ENCODE results near the gene TCF4.
"Not testable (repeated sequence)": the region's sequence is repeated elsewhere in the genome, so short reads cannot be mapped to it uniquely, and the experiment has no call there.

Gene TCF4

GRCh38 chr18:55475467-55475866, 112.5 kb downstream of the TCF4 start:
- DNase-seq (ENCODE audit: low spot score) = no peak

DNA sequence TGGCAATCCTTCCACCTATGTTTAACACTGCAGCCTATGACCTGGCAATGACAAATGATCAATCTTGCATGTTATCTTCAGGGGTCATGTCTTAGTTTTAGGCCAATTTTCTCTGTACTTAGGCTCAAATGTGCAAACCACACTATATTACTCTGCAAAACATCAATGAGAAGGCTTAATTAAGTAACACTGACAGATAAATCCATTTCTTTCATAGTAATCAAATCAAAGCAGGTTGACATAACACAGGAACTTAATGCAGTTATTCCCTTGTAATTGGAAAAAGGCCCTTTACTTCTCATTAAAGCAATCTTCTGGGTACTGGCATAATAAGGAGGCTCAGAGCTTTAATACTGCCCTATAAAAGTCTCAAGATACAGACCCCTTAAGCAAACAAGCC, 114.4 kb downstream of the TCF4 start:
- DNase-seq (ENCODE audit: low spot score) = no peak

DNA sequence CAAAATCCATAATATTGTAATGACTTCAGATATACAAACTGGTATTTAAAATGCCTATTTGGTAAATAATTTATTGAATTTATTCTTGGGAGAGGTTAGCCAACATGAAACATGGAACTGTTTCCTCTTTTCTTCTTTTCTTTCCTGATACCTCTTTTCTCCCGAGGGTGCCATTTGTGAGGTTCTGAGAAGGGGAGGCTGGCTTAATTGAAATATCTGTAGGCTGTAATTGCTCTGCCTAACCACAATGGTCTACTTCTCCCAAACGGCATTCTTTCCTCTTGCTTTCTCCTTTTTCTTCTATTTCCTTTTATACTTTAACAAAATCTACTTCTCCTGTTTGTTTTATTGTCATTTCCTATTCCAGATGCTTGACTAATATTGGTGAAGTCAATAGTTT, 114.9 kb downstream of the TCF4 start:
- DNase-seq (ENCODE audit: low spot score) = no peak

DNA sequence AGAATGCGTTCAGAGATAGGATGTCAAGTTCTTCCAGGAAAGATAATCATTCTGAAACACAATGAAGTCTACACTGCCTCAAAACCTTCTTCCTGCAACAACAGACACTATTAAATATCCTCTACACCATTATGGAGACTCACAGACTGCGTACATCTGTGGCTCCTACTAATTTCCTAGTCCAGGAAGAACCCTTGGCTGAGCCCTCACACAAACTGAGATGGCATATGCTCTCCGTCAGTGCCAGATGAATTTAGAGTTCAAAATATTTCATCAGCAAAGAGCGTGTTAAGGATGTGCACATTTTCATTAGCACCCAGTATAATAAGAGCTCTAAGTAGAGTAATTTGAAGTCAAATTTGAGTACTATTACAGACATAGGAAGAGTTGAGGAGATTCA, 117.2 kb downstream of the TCF4 start:
- no peak for DNase-seq (ENCODE audit: low spot score)

- not testable (repeated sequence) for DNase-seq (ENCODE audit: low spot score)
Measured at GRCh38 chr18:55469134-55469533, 118.9 kb downstream of the TCF4 start.

DNA sequence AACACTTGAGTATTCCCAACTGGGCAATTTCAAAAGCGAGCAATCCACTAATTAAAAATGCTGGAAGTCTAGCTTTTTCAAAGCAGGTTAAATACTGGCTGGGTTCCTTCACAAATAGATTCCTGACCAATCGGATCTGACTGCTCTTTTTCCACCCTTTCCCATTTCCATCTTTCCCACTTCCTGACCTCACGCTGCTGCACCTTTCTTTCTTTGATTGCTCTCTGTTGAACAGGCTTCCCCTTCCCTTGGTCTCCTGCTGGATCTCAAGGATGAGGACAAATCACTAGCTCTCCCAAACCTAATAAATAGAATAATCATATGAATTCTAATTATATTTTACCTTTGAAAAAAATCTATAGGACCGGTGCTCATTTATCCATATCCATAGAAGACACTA, 121.2 kb downstream of the TCF4 start:
- DNase-seq (ENCODE audit: low spot score) = no peak

DNA sequence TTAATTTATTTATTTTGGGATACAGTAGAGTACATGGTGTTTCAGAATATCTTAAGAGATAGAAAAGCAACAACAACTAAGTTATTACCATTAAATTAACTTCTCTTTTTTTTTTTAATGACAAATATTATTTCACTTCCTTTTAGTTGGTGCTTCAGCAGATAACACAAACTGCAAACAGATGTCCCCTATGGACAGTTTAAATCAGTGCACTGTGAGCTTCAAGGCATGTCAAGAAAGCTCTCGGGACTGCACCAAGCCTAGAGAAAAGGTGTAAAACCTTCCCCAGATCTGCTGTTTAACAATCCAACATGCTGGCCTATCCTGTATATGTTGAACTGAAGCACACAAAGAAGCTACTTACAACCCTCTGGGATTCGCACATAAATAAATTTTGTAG, 122.7 kb downstream of the TCF4 start:
- no peak for DNase-seq (ENCODE audit: low spot score)

- no peak for DNase-seq (ENCODE audit: low spot score)
Measured at GRCh38 chr18:55464581-55464980, 123.4 kb downstream of the TCF4 start.

DNA sequence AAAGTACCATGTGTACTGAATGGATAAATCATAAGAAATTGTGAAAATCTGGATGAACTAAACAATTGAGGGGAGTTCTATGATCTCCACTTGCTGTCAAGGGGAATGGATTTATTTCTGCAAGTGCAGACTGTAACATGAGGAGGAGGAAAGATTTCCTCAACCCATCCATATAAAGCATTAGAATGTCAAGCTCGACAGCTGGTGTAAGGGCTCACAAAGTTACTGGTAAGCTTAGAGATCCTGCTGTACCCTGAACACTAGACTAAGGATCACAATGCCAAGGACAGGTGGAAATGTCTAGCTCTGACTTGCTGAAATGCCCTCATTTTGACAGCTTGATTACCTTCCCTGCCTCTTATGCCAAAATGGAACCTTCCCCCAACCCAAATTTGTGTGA, 125.3 kb downstream of the TCF4 start:
- no peak for DNase-seq (ENCODE audit: low spot score)

- DNase-seq (ENCODE audit: low spot score) = no peak
Measured at GRCh38 chr18:55461848-55462247, 126.1 kb downstream of the TCF4 start.

GRCh38 chr18:55458456-55459203, 129.4 kb downstream of the TCF4 start:
- no peak for DNase-seq (ENCODE audit: low spot score)

DNA sequence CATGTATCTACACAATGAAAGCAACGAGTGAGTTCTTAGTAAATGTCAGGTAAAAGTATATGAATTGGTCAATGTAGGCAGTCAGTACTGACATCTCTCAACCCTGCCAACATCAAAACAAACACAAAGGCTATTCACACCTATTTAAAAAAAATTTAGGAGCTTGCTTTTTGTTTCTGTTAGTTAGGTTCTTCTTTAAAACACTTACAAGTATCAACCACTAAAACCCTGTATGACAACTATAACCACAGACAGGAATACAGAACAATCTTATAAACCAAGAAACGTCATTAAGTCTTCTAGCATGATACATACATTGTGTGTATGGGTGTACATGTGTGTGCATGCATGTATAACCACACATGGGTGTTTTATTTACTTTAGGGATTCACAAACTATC, 131.0 kb downstream of the TCF4 start:
- no peak for DNase-seq (ENCODE audit: low spot score)

DNA sequence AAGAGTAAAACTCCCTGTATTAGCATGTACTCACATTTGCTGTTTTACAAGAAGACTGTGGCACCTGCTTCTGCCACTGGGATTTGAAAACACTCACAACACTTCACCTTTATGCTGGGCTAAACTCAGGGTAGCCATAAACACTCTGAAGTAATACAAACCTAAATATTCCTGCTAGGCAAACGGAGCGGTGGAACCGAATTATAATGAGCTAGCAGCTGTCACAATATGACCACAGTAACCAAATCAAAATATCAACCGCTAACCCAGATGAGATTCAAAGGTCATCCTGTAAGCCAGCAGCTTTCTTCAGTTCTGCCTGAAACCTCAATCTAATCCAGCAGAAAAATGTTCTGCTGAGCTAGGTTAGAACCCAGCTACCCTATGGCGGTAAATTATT, 132.1 kb downstream of the TCF4 start:
- no peak for DNase-seq (ENCODE audit: low spot score)

- DNase-seq (ENCODE audit: low spot score) = no peak
Measured at GRCh38 chr18:55453186-55453585, 134.8 kb downstream of the TCF4 start.

- no peak for DNase-seq (ENCODE audit: low spot score)
Measured at GRCh38 chr18:55452123-55452611, 135.8 kb downstream of the TCF4 start.

GRCh38 chr18:55449412-55450140, 138.4 kb downstream of the TCF4 start:
- DNase-seq (ENCODE audit: low spot score) = no peak

- no peak for DNase-seq (ENCODE audit: low spot score)
Measured at GRCh38 chr18:55448420-55448819, 139.6 kb downstream of the TCF4 start.

GRCh38 chr18:55447672-55448018, 140.3 kb downstream of the TCF4 start:
- DNase-seq (ENCODE audit: low spot score) = no peak

- DNase-seq (ENCODE audit: low spot score) = no peak
Measured at GRCh38 chr18:55446996-55447671, 140.9 kb downstream of the TCF4 start.

GRCh38 chr18:55444536-55444935, 143.5 kb downstream of the TCF4 start:
- DNase-seq (ENCODE audit: low spot score) = no peak

- no peak for DNase-seq (ENCODE audit: low spot score)
Measured at GRCh38 chr18:55443776-55444175, 144.2 kb downstream of the TCF4 start.

GRCh38 chr18:55442561-55442960, 145.4 kb downstream of the TCF4 start:
- no peak for DNase-seq (ENCODE audit: low spot score)

GRCh38 chr18:55440988-55441387, 147.0 kb downstream of the TCF4 start:
- DNase-seq (ENCODE audit: low spot score) = no peak
